Epidermal melanocyte (primary cell): ENCODE measurements around the gene ARHGAP1.
A peak's percentile ranks its signal among the peaks of the same experiment; 100 is the strongest.

Experiments used
- DNase-seq: peaks from one replicate; pipeline ENCODE4 v3.0.0; 2011; ENCODE audit warnings: low spot score; ENCODE audit not compliant: insufficient read length

Gene ARHGAP1

GRCh38 chr11:46700241-46701077, at the start of gene ARHGAP1, which contains the start of gene ZNF408:
ARHGAP1 (minus strand) TSS chr11:46700619; CDS start chr11:46696107, 4,512 bp downstream.
ZNF408 (plus strand) TSS chr11:46701031; CDS start chr11:46701048, 17 bp downstream.
- DNase-seq, result peak; percentile 68

GRCh38 chr11:46747150-46747549, 46.7 kb upstream of the ARHGAP1 start:
- no peak for DNase-seq

GRCh38 chr11:46745995-46746394, 45.6 kb upstream of the ARHGAP1 start:
- no peak for DNase-seq

GRCh38 chr11:46745328-46745727, 44.9 kb upstream of the ARHGAP1 start:
- DNase-seq, result no peak

- DNase-seq, result no peak
Measured at GRCh38 chr11:46743693-46744339, 43.4 kb upstream of the ARHGAP1 start.

- DNase-seq, result no peak
Measured at GRCh38 chr11:46743043-46743442, 42.6 kb upstream of the ARHGAP1 start.

- no peak for DNase-seq
Measured at GRCh38 chr11:46741600-46742484, 41.4 kb upstream of the ARHGAP1 start.

- DNase-seq, result no peak
Measured at GRCh38 chr11:46738887-46739286, 38.5 kb upstream of the ARHGAP1 start.

- DNase-seq, result no peak
Measured at GRCh38 chr11:46737699-46738098, 37.3 kb upstream of the ARHGAP1 start.

GRCh38 chr11:46736615-46737014, 36.2 kb upstream of the ARHGAP1 start:
- no peak for DNase-seq

- DNase-seq, result no peak
Measured at GRCh38 chr11:46736146-46736545, 35.7 kb upstream of the ARHGAP1 start.

- no peak for DNase-seq
Measured at GRCh38 chr11:46733234-46733633, 32.8 kb upstream of the ARHGAP1 start.

GRCh38 chr11:46731545-46731944, 31.1 kb upstream of the ARHGAP1 start:
- DNase-seq, result no peak

GRCh38 chr11:46729110-46730027, 28.9 kb upstream of the ARHGAP1 start:
- no peak for DNase-seq

GRCh38 chr11:46728659-46729040, 28.2 kb upstream of the ARHGAP1 start:
- DNase-seq, result no peak

- DNase-seq, result no peak
Measured at GRCh38 chr11:46727952-46728658, 27.7 kb upstream of the ARHGAP1 start.

GRCh38 chr11:46726206-46726862, 25.9 kb upstream of the ARHGAP1 start:
- DNase-seq, result no peak

- no peak for DNase-seq
Measured at GRCh38 chr11:46725338-46726205, 25.2 kb upstream of the ARHGAP1 start.
